HepG2 (cell line): ENCODE measurements around the gene LMTK2. TPM values are rescaled to one million over a fixed set of nuclear protein-coding genes. Genes with fewer than 3 reads are reported as not detected.
"Not testable (repeated sequence)": the region's sequence is repeated elsewhere in the genome, so short reads cannot be mapped to it uniquely, and the experiment has no call there.

Source experiments
- ATAC-seq: fragments of 200-7000 bp; cut with Tn5 transposase; 3 replicates; pipeline ENCODE4 v1.9.1; 2020; ENCODE audit warnings: mild to moderate bottlenecking, moderate library complexity
- BruUV-seq: library from RNA; stranded (reverse); fragments of 400-500 nt; replicated peaks from 2 replicates; lab custom pipeline; 2021; lab: Mats Ljungman, UMichigan
- CTCF ChIA-PET: fragments of 300-600 bp; formaldehyde crosslinking; extraction: SDS; loops from one replicate; lab custom pipeline; 2021; ENCODE audit warnings: low total read pairs, inconsistent platforms, low intra/inter-chr PET ratio; lab: Yijun Ruan, JAX
- POLR2A ChIA-PET: fragments of 350-600 bp; sonication (Branson Sonifier 250); formaldehyde crosslinking; loops from one replicate; lab custom pipeline; 2020; ENCODE audit warnings: antibody characterized with exemption, inconsistent platforms; lab: Yijun Ruan, JAX
- DNase-seq: peaks from one replicate; pipeline ENCODE4 v3.0.0-alpha.2; 2015; ENCODE audit warnings: low spot score
- FAIRE-seq: peaks from 3 replicates; lab custom pipeline; 2011; peaks lifted over from hg19 to GRCh38; lab: Jason Lieb, UNC
- H2AFZ ChIP-seq: one replicate; pipeline ENCODE4 v1.6.1; 2011; ENCODE audit warnings: low read length, inconsistent platforms
- H3K27ac ChIP-seq: fragments of 300-600 bp; 3 replicates; pipeline ENCODE4 v1.8.0; 2011; ENCODE audit warnings: mixed run types, mild to moderate bottlenecking, mixed read lengths, low read length, inconsistent platforms; ENCODE audit not compliant: insufficient read depth; ENCODE audit errors: extremely low read length
- H3K27me3 ChIP-seq, 2 experiments: fragments of 200-600 bp in 1 of 2; 2 replicates in 1 of 2; 3 replicates in 1 of 2; pipeline versions ENCODE4 v1.6.0 to v1.8.0; 2011; ENCODE audit warnings: low read length in 2 of 2, mild to moderate bottlenecking in 2 of 2, moderate library complexity in 2 of 2, inconsistent platforms in 1 of 2; ENCODE audit not compliant: insufficient read depth in 2 of 2, control insufficient read depth in 1 of 2
- H3K36me3 ChIP-seq, 2 experiments: fragments of 200-600 bp in 1 of 2; replicated peaks in 1 of 2; 2 replicates in 1 of 2; 3 replicates in 1 of 2; pipeline versions ENCODE4 v1.5.1 to v1.8.0; 2011; ENCODE audit warnings: low read length in 2 of 2, inconsistent platforms in 1 of 2; ENCODE audit not compliant: insufficient read depth in 2 of 2, control insufficient read depth in 1 of 2
- H3K4me1 ChIP-seq: 2 replicates; pipeline ENCODE4 v1.5.1; 2012; ENCODE audit warnings: low read length, inconsistent platforms; ENCODE audit not compliant: insufficient read depth
- H3K4me2 ChIP-seq: 2 replicates; pipeline ENCODE4 v1.6.0; 2011; ENCODE audit warnings: low read depth, low read length, inconsistent platforms
- H3K4me3 ChIP-seq, 3 experiments: fragments of 200-600 bp in 1 of 3; sonication (generic), shearing (Covaris generic) in 1 of 3; replicated peaks in 1 of 3; 2 replicates each; pipeline ENCODE4 v1.5.1; 2011 to 2016; ENCODE audit warnings: low read length in 3 of 3, inconsistent platforms in 2 of 3, low read depth in 2 of 3, mild to moderate bottlenecking in 2 of 3, control low read depth in 1 of 3, mixed read lengths in 1 of 3; ENCODE audit not compliant: insufficient read depth in 1 of 3
- H3K79me2 ChIP-seq: one replicate; pipeline ENCODE4 v1.6.1; 2011; ENCODE audit warnings: low read length, inconsistent platforms; ENCODE audit not compliant: insufficient read depth
- H3K9ac ChIP-seq: 2 replicates; pipeline ENCODE4 v1.6.0; 2011; ENCODE audit warnings: mild to moderate bottlenecking, low read depth, low read length, inconsistent platforms; ENCODE audit not compliant: insufficient read depth
- H3K9me3 ChIP-seq: 2 replicates; pipeline ENCODE4 v1.5.1; 2012; ENCODE audit warnings: mild to moderate bottlenecking, low read length
- H4K20me1 ChIP-seq: 2 replicates; pipeline ENCODE4 v1.6.0; 2011; ENCODE audit warnings: inconsistent platforms, mild to moderate bottlenecking, low read length, moderate library complexity; ENCODE audit not compliant: insufficient read depth
- KDM5B ChIP-seq: sonication (generic); formaldehyde crosslinking; IDR thresholded peaks from 2 replicates; pipeline ENCODE4 v1.4.0; 2020; ENCODE audit warnings: missing genetic modification reagents, mild to moderate bottlenecking, borderline replicate concordance
- SIN3A ChIP-seq: IDR thresholded peaks from 2 replicates; pipeline ENCODE4 v1.6.1; 2011; ENCODE audit warnings: low read depth, mild to moderate bottlenecking, control low read depth, low read length, borderline replicate concordance
- SIX1 ChIP-seq: sonication (generic); formaldehyde crosslinking; IDR thresholded peaks from 2 replicates; pipeline ENCODE4 v1.4.0; 2020; ENCODE audit warnings: missing genetic modification reagents, borderline replicate concordance
- SIX4 ChIP-seq: sonication (generic); formaldehyde crosslinking; IDR thresholded peaks from 2 replicates; pipeline ENCODE4 v1.4.0; 2020; ENCODE audit warnings: missing genetic modification reagents
- SP5 ChIP-seq: IDR thresholded peaks from 2 replicates; pipeline ENCODE4 v1.6.1; 2016; ENCODE audit warnings: low read depth, borderline replicate concordance
- TARDBP ChIP-seq: sonication (generic); formaldehyde crosslinking; IDR thresholded peaks from 2 replicates; pipeline ENCODE4 v1.8.0; 2022; ENCODE audit warnings: mild to moderate bottlenecking, missing genetic modification reagents
- ZSCAN21 ChIP-seq: sonication (generic); formaldehyde crosslinking; IDR thresholded peaks from 2 replicates; pipeline ENCODE4 v1.8.0; 2022; ENCODE audit warnings: mild to moderate bottlenecking, missing genetic modification reagents, moderate library complexity, borderline replicate concordance
- WGBS: methylation state at CpG from one replicate; pipeline ENCODE4 v1.1.6; 2017; ENCODE audit warnings: low lambda C conversion rate; 5-methylcytosine and 5-hydroxymethylcytosine counted together
- in situ Hi-C: cut with HindIII; loops from 2 replicates; pipeline ENCODE4 v1.10.0; 2017; ENCODE audit warnings: low pct_unique_long_range_greater_than_20kb; ENCODE audit not compliant: extremely low pct_ligation_motif_present
- intact Hi-C: fragments of 100-400 bp; cut with micrococcal nuclease; formaldehyde crosslinking; loops from one replicate; pipeline ENCODE4 v1.10.0; 2022; ENCODE audit not compliant: unreplicated experiment
- polyA plus RNA-seq, 8 experiments: library from polyadenylated mRNA; depleted of rRNA in 3 of 8; stranded (reverse) in 7 of 8; unstranded in 1 of 8; fragments of >200 nt; fragmentation: Illumina TruSeq in 4 of 8; extraction: Trizol in 4 of 8; gene quantifications; 2 replicates each; pipeline versions ENCODE4 v1.2.1 to v1.2.3, GENCODE V29; 2011 to 2016; ENCODE audit warnings: low read depth in 4 of 8, missing spikeins in 1 of 8, mixed read lengths in 1 of 8; ENCODE audit not compliant: insufficient read depth in 1 of 8
- total RNA-seq, 5 experiments: library from RNA; depleted of rRNA; stranded (reverse); fragments of >200 nt; fragmentation: Illumina TruSeq; extraction: Trizol; gene quantifications; 2 replicates each; pipeline ENCODE4 v1.2.3, GENCODE V29; 2016; ENCODE audit warnings: low read depth in 1 of 5
- TF ChIP-seq, protein P1 (sequence below): sonication (generic); formaldehyde crosslinking; IDR thresholded peaks from 2 replicates; pipeline ENCODE4 v1.5.1; 2020; ENCODE audit warnings: mild to moderate bottlenecking, missing genetic modification reagents, moderate library complexity
- TF ChIP-seq, protein P2 (sequence below): sonication (generic); formaldehyde crosslinking; IDR thresholded peaks from 2 replicates; pipeline ENCODE4 v1.5.0; 2020; ENCODE audit warnings: missing genetic modification reagents

LMTK2 gene
- total and polyA plus RNA-seq, 2 of the 13 experiments (the other 11 are each of a cell fraction or from before 2014, with no cell fraction given) = 9.5 to 11.7 TPM

- no peak overlapping the region for H2AFZ ChIP-seq
- peak; percentile 67 for ATAC-seq
- peak overlapping the region; percentile 10 for H3K27ac ChIP-seq
- peaks cover 22% of the 10 kb centered on the region for H3K4me1 ChIP-seq
- peak overlapping the region; percentile 35 for H3K4me2 ChIP-seq
- TF ChIP-seq SIN3A (no peak), SIX4 (CRISPR knock-in tag) (no peak), TARDBP (CRISPR knock-in tag) (no peak), SP5 (CRISPR knock-in tag) (peak; percentile 23; the same call in 1 of the 2 replicates), KDM5B (CRISPR knock-in tag) (0 out of 2 replicates have a peak, but pooled peaks have one; percentile 33), SIX1 (0 out of 2 replicates have a peak, but pooled peaks have one; percentile 35), ZSCAN21 (0 out of 2 replicates have a peak, but pooled peaks have one; percentile 24)
- TF ChIP-seq, protein P1, sequence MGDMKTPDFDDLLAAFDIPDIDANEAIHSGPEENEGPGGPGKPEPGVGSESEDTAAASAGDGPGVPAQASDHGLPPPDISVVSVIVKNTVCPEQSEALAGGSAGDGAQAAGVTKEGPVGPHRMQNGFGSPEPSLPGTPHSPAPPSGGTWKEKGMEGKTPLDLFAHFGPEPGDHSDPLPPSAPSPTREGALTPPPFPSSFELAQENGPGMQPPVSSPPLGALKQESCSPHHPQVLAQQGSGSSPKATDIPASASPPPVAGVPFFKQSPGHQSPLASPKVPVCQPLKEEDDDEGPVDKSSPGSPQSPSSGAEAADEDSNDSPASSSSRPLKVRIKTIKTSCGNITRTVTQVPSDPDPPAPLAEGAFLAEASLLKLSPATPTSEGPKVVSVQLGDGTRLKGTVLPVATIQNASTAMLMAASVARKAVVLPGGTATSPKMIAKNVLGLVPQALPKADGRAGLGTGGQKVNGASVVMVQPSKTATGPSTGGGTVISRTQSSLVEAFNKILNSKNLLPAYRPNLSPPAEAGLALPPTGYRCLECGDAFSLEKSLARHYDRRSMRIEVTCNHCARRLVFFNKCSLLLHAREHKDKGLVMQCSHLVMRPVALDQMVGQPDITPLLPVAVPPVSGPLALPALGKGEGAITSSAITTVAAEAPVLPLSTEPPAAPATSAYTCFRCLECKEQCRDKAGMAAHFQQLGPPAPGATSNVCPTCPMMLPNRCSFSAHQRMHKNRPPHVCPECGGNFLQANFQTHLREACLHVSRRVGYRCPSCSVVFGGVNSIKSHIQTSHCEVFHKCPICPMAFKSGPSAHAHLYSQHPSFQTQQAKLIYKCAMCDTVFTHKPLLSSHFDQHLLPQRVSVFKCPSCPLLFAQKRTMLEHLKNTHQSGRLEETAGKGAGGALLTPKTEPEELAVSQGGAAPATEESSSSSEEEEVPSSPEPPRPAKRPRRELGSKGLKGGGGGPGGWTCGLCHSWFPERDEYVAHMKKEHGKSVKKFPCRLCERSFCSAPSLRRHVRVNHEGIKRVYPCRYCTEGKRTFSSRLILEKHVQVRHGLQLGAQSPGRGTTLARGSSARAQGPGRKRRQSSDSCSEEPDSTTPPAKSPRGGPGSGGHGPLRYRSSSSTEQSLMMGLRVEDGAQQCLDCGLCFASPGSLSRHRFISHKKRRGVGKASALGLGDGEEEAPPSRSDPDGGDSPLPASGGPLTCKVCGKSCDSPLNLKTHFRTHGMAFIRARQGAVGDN (CRISPR knock-in tag) = peak; percentile 25; the same call in 1 of the 2 replicates
- TF ChIP-seq, protein P2, sequence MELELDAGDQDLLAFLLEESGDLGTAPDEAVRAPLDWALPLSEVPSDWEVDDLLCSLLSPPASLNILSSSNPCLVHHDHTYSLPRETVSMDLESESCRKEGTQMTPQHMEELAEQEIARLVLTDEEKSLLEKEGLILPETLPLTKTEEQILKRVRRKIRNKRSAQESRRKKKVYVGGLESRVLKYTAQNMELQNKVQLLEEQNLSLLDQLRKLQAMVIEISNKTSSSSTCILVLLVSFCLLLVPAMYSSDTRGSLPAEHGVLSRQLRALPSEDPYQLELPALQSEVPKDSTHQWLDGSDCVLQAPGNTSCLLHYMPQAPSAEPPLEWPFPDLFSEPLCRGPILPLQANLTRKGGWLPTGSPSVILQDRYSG (CRISPR knock-in tag) = no peak
- TF ChIP-seq, all 625 proteins: peak for 5
- POLR2A ChIA-PET = no interaction called here
- peak overlapping the region in 1 of 3 experiments; percentile 30; a peak in 1 of 6 replicates for H3K4me3 ChIP-seq
- CTCF ChIA-PET = no interaction called here
- no peaks in the 10 kb centered on the region for H3K9me3 ChIP-seq
- 56% methylated on average over 28 of the region's 41 CpGs for WGBS
- no peaks in the 10 kb centered on the region; a peak in 1 of 5 replicates for H3K36me3 ChIP-seq
- intact Hi-C loops (no loop called here), in situ Hi-C loops (no loop called here)
- no peaks in the 10 kb centered on the region for H3K79me2 ChIP-seq
- no peak for FAIRE-seq
- no TSS peak for BruUV-seq
- no peaks in the 10 kb centered on the region for H3K27me3 ChIP-seq
- DNase-seq = peak; percentile 38
- no peaks in the 10 kb centered on the region for H4K20me1 ChIP-seq
- no peak overlapping the region for H3K9ac ChIP-seq
These were observed 111.2 kb downstream of the LMTK2 start for GRCh38 chr7:98217623-98218582.

DNA sequence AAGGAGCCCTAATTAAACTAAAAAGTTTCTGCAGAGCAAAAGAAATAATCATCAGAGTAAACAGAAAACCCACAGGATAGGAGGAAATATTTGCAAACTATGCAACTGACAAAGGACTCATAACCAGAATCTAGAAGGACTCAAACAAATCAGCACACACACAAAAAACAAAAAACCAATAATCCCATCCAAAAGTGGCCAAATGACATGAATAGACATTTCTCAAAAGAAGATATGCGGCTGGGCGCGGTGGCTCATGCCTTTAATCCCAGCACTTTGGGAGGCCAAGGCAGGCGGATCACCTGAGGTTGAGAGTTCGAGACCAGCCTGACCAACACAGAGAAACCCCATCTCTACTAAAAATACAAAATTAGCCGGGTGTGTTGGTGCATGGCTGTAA, 112.7 kb downstream of the LMTK2 start:
- H3K79me2 ChIP-seq, H3K27me3 ChIP-seq, H4K20me1 ChIP-seq, CTCF ChIA-PET, POLR2A ChIA-PET, BruUV-seq, H3K9ac ChIP-seq, FAIRE-seq, H2AFZ ChIP-seq, H3K9me3 ChIP-seq, H3K27ac ChIP-seq, H3K36me3 ChIP-seq, H3K4me3 ChIP-seq, in situ Hi-C loops, DNase-seq, H3K4me2 ChIP-seq, ATAC-seq, intact Hi-C loops: not testable (repeated sequence)
- H3K4me1 ChIP-seq = peaks cover 21% of the 10 kb centered on the region
- WGBS = 98% methylated on average over 6 of the region's 6 CpGs
